GM18951 (cell line): ENCODE measurements around the gene CYB561D2.

Experiments
- POLR2A ChIP-seq: IDR thresholded peaks from 4 replicates; pipeline ENCODE4 v1.6.1; 2011; ENCODE audit warnings: mild to moderate bottlenecking; ENCODE audit not compliant: insufficient read length, insufficient read depth; ENCODE audit errors: extremely low read depth
- in situ Hi-C: fragments of 300-500 bp; cut with MboI; formaldehyde crosslinking; loops from one replicate; pipeline ENCODE4 v1.12.0; 2022; ENCODE audit warnings: low sequenced_read_pairs, mixed read lengths, inconsistent platforms; ENCODE audit not compliant: unreplicated experiment

Gene CYB561D2

DNA sequence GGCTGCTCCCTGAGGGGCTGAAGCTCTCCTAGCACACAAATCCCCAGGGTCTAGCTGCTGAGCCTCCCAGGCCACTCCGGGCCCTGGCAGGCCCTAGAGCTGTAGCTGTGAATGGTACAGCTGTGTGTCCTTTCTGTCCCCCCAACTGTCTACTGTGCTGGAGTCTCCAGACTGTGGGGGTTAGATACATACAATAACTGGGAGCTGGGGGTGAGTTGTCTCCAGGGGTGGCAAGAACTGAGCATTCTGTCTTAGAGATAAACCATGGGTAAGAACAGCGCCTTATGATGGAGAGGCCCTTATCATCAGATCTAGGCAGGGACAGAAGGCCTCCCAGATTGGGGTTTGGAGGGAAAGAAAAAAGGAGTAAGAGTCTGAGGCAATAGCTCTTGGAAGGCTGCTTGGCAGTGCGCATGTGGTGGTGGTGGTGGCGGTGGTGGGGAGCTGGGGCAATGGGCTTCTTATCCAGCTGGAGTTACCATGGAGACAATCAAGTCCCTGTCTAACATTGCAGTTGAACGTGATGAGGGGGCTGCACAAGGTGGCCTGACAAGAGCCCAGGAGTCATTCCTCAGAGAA is 3.6 kb downstream of the CYB561D2 start:
- TF ChIP-seq POLR2A, result no peak
- in situ Hi-C loops, result no loop called here

DNA sequence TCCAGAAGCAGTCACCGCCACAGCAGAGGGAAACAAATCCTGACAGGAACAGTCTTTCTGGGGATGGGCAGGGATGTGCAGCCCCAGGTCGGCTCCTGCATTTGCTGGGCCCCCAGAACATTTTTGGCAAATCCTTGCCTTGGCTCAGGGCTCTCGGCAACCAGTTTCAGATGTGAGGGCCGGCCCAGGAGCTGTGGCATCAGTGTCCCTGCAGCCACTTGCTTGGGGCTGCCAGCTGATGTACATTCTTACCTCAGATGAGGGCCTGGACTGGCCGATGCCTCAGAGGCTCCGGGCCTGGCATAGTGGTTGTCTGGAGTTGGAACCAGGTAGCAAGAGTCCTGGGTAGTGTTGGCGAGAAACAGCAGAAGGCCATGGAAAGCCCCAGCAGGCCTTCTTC is 4.2 kb downstream of the CYB561D2 start:
- TF ChIP-seq POLR2A, result no peak
- in situ Hi-C loops, result no loop called here

DNA sequence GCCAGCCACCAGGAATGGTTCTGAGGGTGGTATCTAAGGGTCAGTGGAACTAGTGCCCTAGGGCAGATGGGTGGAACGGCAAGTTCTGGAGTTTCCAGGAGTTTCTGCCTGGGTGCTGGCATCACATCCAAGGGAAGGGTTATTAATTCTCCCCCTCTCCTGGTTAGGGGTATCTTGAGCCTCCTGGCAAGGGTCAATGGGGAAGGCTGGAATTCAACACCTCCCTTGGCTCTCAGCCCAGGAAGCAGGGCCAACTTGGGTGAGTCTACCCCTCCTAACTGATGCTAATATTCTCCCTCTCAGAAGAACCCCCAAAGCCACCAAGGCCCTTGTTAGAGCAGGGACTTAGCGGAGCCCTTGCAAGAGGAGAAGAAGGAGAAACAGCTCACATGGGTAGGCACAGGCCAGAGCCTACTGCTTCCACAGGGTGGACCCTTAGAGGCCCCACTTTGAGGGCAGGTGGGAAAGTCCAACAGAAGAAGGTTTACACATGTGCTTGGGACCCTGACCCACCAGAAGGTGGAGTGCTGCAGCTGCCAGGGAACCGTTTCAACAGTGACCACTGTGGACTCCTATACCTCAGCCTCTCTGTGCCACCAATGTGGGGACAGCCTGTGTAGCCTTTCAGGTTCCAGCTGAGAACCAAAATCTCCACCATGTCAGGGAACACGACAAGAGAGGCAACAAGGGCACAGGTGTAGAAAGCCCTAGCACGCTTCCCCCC is 5.3 kb downstream of the CYB561D2 start:
- TF ChIP-seq POLR2A, result no peak
- in situ Hi-C loops, result no loop called here

DNA sequence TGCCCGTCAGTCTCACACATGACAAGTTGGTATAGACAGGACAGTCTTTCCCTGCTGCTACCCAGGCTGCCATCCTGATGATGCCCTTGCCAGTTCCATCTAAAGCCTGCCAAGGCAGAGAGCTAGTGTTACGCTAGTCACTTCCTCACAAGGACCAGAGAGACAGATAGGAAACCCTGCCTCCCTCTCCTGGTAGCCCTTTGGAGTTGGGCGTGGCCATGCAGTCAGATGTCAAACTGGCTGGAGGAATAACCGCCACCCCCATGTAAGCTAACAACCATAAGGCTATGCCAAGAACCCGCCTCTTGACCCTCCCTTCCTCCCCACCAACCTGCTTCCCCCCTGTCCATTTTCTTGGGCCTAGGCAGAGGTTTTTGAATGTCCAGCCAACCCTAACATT is 5.9 kb downstream of the CYB561D2 start:
- no peak for TF ChIP-seq POLR2A
- in situ Hi-C loops, result no loop called here

DNA sequence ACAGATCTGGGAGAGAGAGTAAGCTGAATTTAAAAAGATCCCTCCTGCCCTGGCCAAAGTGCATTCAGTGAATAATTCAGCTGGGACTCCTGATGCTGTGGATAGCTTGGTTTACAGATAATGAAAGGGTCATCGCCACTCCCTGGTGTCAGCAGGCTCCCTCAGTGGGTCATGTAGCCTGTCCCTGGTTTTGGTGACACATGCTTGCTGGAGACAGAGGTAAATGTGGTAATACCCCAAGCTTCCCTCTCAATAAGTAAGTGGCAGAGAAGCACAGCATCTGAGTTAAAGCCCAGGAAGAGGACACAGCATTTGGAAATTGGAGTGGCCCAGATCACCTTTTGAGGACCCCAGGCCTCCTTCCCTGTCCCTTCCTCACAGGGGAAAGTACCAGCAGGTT is 6.8 kb downstream of the CYB561D2 start:
- in situ Hi-C loops, result no loop called here

DNA sequence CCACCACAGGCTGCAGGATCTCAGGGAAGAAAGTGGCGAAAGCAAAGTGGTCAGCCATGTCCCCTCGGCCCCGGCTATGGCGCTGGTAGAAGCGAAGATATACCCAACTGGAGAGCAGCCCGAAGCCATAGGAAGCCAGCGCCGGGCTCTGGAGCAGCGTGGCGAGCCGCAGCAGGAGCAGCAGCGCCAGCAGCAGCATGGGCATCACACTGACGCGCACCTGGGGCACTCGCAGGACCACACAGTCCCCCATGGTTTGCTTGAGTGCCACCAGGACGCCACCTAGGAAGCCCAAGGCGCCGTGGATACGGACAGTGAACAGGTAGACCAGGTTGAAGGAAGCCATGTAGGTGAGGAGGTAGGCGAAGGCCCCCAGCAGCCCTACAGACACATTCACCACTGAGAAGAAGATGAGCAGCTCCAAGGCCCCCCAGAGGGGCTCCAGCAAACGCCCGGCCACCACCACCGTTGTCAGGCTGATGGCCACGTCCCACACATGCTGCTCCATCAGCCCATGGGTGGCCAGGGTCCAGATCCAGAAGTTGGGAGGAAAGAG is 7.8 kb downstream of the CYB561D2 start:
- no peak for TF ChIP-seq POLR2A
- in situ Hi-C loops, result no loop called here

More for the DNA sequence above, 6.8 kb downstream of the CYB561D2 start:
- TF ChIP-seq POLR2A, result no peak

DNA sequence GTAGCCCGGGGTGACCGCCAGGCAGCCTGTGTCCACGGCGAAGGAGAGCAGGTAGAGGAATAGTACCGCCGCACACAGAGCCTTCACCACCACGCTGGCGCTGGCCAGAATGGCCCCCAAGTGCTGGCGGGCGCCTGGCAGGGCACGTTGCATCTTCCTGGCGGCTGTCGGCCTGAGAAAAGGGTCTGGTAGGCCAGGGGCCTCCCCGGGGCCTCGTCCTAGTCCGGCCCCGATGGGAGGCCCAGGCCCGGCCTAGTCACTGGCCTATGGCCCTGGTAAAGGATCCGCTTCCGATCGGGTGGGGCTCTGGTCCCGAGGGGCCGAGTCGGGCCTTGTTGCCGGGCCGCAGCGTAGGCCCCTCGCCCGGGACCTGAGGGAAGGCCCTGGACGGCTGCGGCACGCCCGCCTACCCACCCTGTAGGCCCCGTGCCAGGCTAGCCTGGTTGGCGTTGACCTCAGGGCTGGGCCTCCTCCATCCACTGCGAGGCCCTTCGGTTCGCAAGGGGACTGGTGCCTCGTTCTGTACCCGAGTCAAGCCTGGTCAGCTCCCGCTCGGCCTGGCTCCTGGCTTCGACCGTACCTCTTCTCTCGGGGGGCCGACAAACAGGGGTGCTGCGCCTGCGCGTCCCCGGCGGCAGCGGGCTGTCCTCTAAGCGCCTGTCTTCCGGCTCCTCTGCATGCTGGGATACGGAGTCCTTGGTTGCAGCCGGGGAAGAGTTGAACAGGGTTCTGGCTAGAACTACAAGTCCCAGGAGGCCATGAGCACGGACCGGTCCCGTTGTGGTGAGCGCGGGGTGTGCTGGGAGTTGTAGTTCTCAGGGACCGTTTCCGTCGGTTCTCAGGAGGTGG is 8.5 kb downstream of the CYB561D2 start, which contains the start of gene TMEM115:
TMEM115 (minus strand) TSS at position 611 of the 849 bp plus-strand sequence; CDS start at position 153, 458 bp downstream.
- in situ Hi-C loops, result no loop called here
- TF ChIP-seq POLR2A, result peak; percentile 68

DNA sequence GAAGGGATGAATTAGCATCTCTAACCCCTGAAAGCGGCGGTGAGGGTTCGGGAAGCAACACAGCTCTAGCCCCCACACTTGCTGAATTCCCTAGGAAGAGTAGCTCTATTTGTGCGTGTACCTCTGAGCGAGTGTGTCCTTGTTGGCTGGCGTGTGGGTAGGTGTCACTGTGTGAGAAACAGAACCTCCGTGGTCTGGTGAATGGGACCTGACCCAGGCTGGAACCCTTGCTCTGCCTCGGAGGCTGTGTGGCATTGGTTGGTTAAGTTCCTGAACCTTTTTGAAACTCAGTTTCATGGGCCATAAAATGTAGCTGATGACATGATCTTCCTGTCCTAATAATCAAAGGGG is 9.1 kb downstream of the CYB561D2 start:
- in situ Hi-C loops, result no loop called here
- no peak for TF ChIP-seq POLR2A

DNA sequence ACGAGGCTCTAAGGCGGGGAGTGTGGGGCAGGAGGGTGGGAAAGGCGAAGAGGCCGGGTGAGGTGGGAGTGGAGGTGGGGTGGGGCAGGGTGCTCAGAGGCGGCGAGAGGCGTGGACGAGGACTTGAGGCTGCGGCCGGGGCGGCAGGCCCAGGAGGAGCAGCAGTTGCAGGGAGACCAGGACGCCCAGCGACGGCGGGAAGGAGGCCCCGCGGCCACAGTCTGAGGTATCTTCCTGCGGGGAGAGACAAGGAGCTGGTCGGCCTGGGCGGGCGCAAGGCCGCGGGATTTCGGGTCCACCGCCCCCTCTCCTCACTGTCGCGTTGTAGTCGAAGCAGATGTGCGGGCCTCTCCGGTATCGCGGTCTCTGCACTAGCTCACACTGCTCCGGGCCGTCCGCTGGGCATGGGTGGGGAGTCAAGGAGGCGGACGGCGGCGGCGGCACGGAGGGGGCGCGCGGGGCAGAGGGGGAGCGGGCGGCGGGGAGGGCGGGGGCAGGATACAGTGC is 14.0 kb downstream of the CYB561D2 start:
- no peak for TF ChIP-seq POLR2A
- in situ Hi-C loops, result no loop called here

DNA sequence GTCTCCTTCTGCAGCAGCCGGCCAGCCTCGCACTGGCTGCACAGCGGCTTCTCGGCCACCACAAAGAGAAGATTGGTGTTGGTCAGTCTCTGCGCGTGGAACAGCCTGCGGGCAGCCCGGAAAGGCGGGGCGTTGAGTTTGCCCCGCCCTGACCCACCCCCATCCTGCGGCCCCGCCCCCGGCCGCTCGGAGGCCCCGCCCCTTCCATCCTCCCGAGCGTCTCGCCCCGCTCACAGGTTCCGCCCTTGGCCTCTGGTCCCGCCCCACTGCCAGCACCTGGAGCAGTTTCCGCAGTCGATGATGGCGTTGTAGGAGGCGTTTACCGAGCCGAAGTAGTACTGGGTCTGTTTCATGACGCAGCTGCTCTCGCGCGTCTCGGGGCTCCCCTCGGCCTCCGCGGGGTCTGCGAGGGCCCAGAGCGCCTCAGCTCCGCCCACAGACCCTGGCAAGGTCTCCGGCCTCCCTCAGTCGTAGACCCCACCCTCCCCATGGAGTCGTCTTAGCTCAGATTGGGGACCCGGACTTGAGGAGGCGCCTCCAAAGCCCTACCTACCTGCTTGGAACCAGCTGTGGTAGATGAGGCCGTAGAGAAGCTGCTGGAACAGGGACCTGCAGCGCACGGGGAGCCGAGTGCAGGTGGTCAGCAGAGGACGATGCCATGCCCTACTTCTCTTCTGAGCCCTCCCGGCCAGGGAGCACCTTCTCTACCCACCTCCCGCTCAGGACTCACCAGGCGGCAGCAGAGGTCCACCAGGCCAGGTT is 14.6 kb downstream of the CYB561D2 start:
- TF ChIP-seq POLR2A, result peak; percentile 50
- in situ Hi-C loops, result no loop called here

DNA sequence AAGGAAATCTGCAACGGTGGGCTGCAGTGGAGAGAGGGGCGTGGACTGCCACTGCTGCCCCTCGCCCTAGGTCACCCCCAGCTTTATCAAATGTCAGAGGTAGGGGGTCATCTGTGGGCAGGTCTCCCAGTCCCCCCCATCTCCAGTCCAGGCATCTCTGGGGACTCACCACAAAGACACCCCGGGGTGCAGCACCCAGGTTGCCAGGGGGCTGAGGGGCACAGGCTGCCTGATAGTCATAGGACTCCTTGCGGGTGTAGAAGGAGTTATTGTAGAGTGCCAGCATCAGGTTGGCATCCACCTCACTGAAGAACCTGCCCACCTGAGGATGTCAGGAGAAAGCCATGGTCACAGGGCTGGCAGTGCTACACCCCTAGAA is 15.2 kb downstream of the CYB561D2 start:
- in situ Hi-C loops, result no loop called here
- TF ChIP-seq POLR2A, result no peak

DNA sequence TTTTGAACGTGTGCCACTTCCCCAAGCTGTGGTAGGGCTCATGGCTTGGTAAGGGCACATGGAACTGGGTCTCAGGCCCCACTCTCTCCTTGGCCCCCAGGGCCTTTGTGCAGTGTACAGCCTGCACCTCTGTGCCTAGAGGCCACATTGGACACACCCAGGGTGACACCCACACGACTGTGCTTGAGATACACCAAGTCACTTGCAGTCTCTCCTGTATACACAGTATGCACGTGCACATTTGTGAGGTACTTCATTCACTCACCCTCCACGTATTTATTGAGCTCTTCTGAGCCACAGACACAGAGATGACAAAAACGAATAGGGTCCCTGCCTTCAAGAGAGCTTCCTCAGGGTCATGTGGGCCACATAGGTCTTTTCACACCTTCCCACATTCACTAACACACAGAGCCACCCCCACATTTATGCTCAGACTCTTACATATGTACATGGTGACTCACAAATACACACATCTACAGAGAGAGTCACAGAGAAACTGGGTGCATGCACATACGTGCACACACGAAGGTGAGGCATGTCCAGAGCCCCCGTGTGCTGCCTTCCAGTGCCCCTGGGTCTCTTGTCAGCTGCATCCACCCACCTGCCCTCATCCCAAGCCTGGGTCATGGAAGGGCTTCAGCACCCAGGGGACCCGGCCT is 18.5 kb downstream of the CYB561D2 start:
- no peak for TF ChIP-seq POLR2A
- in situ Hi-C loops, result no loop called here
